GM18870 (cell line): Measurements from ENCODE around the gene OSBPL9.
"Not testable (repeated sequence)": the region's sequence is repeated elsewhere in the genome, so short reads cannot be mapped to it uniquely, and the experiment has no call there.

ENCODE experiments used
- ATAC-seq: cut with Tn5 transposase; IDR thresholded peaks from one replicate; pipeline ENCODE4 v1.9.1; 2021; ENCODE audit warnings: moderate library complexity; ENCODE audit not compliant: unreplicated experiment

Gene OSBPL9

GRCh38 chr1:51663105-51663504, 46.2 kb downstream of the OSBPL9 start:
- ATAC-seq, result no peak

GRCh38 chr1:51663721-51664120, 46.8 kb downstream of the OSBPL9 start:
- no peak for ATAC-seq

- no peak for ATAC-seq
Measured at GRCh38 chr1:51664421-51665240, 47.7 kb downstream of the OSBPL9 start.

GRCh38 chr1:51666478-51666877, 49.6 kb downstream of the OSBPL9 start:
- no peak for ATAC-seq

- ATAC-seq, result no peak
Measured at GRCh38 chr1:51667561-51667960, 50.7 kb downstream of the OSBPL9 start.

GRCh38 chr1:51669272-51669671, 52.4 kb downstream of the OSBPL9 start:
- ATAC-seq, result no peak

GRCh38 chr1:51669816-51670215, 52.9 kb downstream of the OSBPL9 start:
- ATAC-seq, result no peak

GRCh38 chr1:51671527-51672325, 54.8 kb downstream of the OSBPL9 start:
- no peak for ATAC-seq

- ATAC-seq, result no peak
Measured at GRCh38 chr1:51673279-51673678, 56.4 kb downstream of the OSBPL9 start.

GRCh38 chr1:51675177-51675780, 58.4 kb downstream of the OSBPL9 start:
- no peak for ATAC-seq

- ATAC-seq, result peak; percentile 57
Measured at GRCh38 chr1:51679435-51679834, 62.5 kb downstream of the OSBPL9 start.

GRCh38 chr1:51684776-51685175, 67.9 kb downstream of the OSBPL9 start:
- no peak for ATAC-seq

GRCh38 chr1:51686450-51686849, 69.6 kb downstream of the OSBPL9 start:
- ATAC-seq, result no peak

GRCh38 chr1:51689075-51689440, 72.2 kb downstream of the OSBPL9 start:
- no peak for ATAC-seq

- no peak for ATAC-seq
Measured at GRCh38 chr1:51689643-51690042, 72.8 kb downstream of the OSBPL9 start.

- ATAC-seq, result no peak
Measured at GRCh38 chr1:51690285-51690961, 73.5 kb downstream of the OSBPL9 start.

GRCh38 chr1:51691920-51692319, 75.0 kb downstream of the OSBPL9 start:
- no peak for ATAC-seq

- ATAC-seq, result no peak
Measured at GRCh38 chr1:51693419-51694155, 76.7 kb downstream of the OSBPL9 start.

- no peak for ATAC-seq
Measured at GRCh38 chr1:51697166-51697565, 80.3 kb downstream of the OSBPL9 start.

- no peak for ATAC-seq
Measured at GRCh38 chr1:51699391-51699790, 82.5 kb downstream of the OSBPL9 start.

GRCh38 chr1:51701782-51702181, 84.9 kb downstream of the OSBPL9 start:
- not testable (repeated sequence) for ATAC-seq
